GM23338 (cell line): ENCODE measurements around the gene MFSD6L.

Experiments used
- CTCF ChIP-seq, 2 experiments: fragments of 200-600 bp in 1 of 2; sonication (generic) in 1 of 2; conservative IDR thresholded peaks; 2 replicates each; pipeline versions ENCODE4 v1.5.1 to v1.6.1; 2016 to 2017; ENCODE audit warnings: antibody characterized with exemption in 2 of 2, low read depth in 2 of 2, mild to moderate bottlenecking in 2 of 2, moderate library complexity in 1 of 2
- EZH2phosphoT487 ChIP-seq: fragments of 200-600 bp; sonication (generic); IDR thresholded peaks from one replicate; pipeline ENCODE4 v1.8.1; 2018; ENCODE audit warnings: antibody characterized with exemption; ENCODE audit not compliant: unreplicated experiment
- REST ChIP-seq: IDR thresholded peaks from one replicate; pipeline ENCODE4 v1.6.1; 2018; ENCODE audit warnings: antibody characterized with exemption; ENCODE audit not compliant: unreplicated experiment
- STAT1 ChIP-seq: IDR thresholded peaks from one replicate; pipeline ENCODE4 v1.6.1; 2016; ENCODE audit warnings: antibody characterized with exemption; ENCODE audit not compliant: unreplicated experiment

GRCh38 chr17:8782176-8782575, 17.0 kb downstream of the MFSD6L start:
- no peak for TF ChIP-seq STAT1
- no peak for TF ChIP-seq CTCF (conservative IDR thresholded peaks at IDR 0.05; ENCODE audit: low read depth in 2 of 2)
- TF ChIP-seq EZH2phosphoT487 = no peak
- no peak for TF ChIP-seq REST
